Stimulated activated memory B cell treated with anti-CD40 and anti-IgM and Interleukin-4, amounts not matched to agents 10 μg/mL and 1 μg/mL and 100 μg/mL, for 72 hours (primary cell): ENCODE data around the gene RARB.

Source experiments
- ATAC-seq: fragments of 150-1000 bp; cut with Tn5 transposase; 2 replicates; pipeline ENCODE4 v1.10.0; 2021
- H3K27ac Mint-ChIP-seq: one replicate; pipeline ENCODE4 v1.8.0; 2022; ENCODE audit warnings: mild to moderate bottlenecking, mixed read lengths
- H3K27me3 Mint-ChIP-seq: one replicate; pipeline ENCODE4 v1.8.0; 2022; ENCODE audit warnings: mixed read lengths
- H3K36me3 Mint-ChIP-seq: one replicate; pipeline ENCODE4 v1.8.0; 2022; ENCODE audit warnings: mixed read lengths
- H3K4me1 Mint-ChIP-seq: one replicate; pipeline ENCODE4 v1.8.0; 2022; ENCODE audit warnings: mixed read lengths
- H3K4me3 Mint-ChIP-seq: one replicate; pipeline ENCODE4 v1.8.0; 2022; ENCODE audit warnings: mild to moderate bottlenecking, moderate library complexity, mixed read lengths
- H3K9me3 Mint-ChIP-seq: one replicate; pipeline ENCODE4 v1.8.0; 2022; ENCODE audit warnings: mixed read lengths

RARB gene

GRCh38 chr3:25547943-25548674, 120.0 kb downstream of the RARB start:
- Mint-ChIP-seq H3K4me1 (no peaks in the 10 kb centered on the region), H3K9me3 (no peaks in the 10 kb centered on the region), H3K4me3 (no peak overlapping the region), H3K27me3 (peaks cover 11% of the 10 kb centered on the region), H3K36me3 (no peaks in the 10 kb centered on the region), H3K27ac (no peak overlapping the region)
- ATAC-seq: no peak

- Mint-ChIP-seq H3K4me3 (no peak overlapping the region), H3K36me3 (no peaks in the 10 kb centered on the region), H3K27ac (no peak overlapping the region), H3K4me1 (no peaks in the 10 kb centered on the region), H3K9me3 (no peaks in the 10 kb centered on the region), H3K27me3 (peaks cover 11% of the 10 kb centered on the region)
- no peak for ATAC-seq
Observed at GRCh38 chr3:25548836-25549235, 120.8 kb downstream of the RARB start.

- Mint-ChIP-seq H3K9me3 (no peaks in the 10 kb centered on the region), H3K27me3 (no peaks in the 10 kb centered on the region), H3K4me3 (no peak overlapping the region), H3K36me3 (no peaks in the 10 kb centered on the region), H3K4me1 (no peaks in the 10 kb centered on the region), H3K27ac (no peak overlapping the region)
- no peak for ATAC-seq
Observed at GRCh38 chr3:25552251-25552650, 124.2 kb downstream of the RARB start.

- H3K4me3 Mint-ChIP-seq: no peak overlapping the region
- no peaks in the 10 kb centered on the region for H3K27me3 Mint-ChIP-seq
- no peak for ATAC-seq
- no peaks in the 10 kb centered on the region for H3K36me3 Mint-ChIP-seq
- no peak overlapping the region for H3K27ac Mint-ChIP-seq
- H3K9me3 Mint-ChIP-seq: no peaks in the 10 kb centered on the region
- no peaks in the 10 kb centered on the region for H3K4me1 Mint-ChIP-seq
Observed at GRCh38 chr3:25554376-25554775, 126.3 kb downstream of the RARB start.

- Mint-ChIP-seq H3K9me3 (no peaks in the 10 kb centered on the region), H3K36me3 (no peaks in the 10 kb centered on the region), H3K27me3 (no peaks in the 10 kb centered on the region), H3K4me1 (no peaks in the 10 kb centered on the region), H3K4me3 (no peak overlapping the region), H3K27ac (no peak overlapping the region)
- ATAC-seq: no peak
Observed at GRCh38 chr3:25555695-25556437, 127.8 kb downstream of the RARB start.

GRCh38 chr3:25556447-25556846, 128.4 kb downstream of the RARB start:
- Mint-ChIP-seq H3K4me3 (no peak overlapping the region), H3K27ac (no peak overlapping the region), H3K27me3 (no peaks in the 10 kb centered on the region), H3K9me3 (no peaks in the 10 kb centered on the region), H3K36me3 (no peaks in the 10 kb centered on the region), H3K4me1 (no peaks in the 10 kb centered on the region)
- no peak for ATAC-seq

- no peak for ATAC-seq
- Mint-ChIP-seq H3K9me3 (no peaks in the 10 kb centered on the region), H3K4me1 (no peaks in the 10 kb centered on the region), H3K36me3 (no peaks in the 10 kb centered on the region), H3K4me3 (no peak overlapping the region), H3K27me3 (no peaks in the 10 kb centered on the region), H3K27ac (no peak overlapping the region)
Observed at GRCh38 chr3:25557694-25558093, 129.6 kb downstream of the RARB start.

GRCh38 chr3:25558121-25558520, 130.1 kb downstream of the RARB start:
- Mint-ChIP-seq H3K9me3 (no peaks in the 10 kb centered on the region), H3K36me3 (no peaks in the 10 kb centered on the region), H3K27me3 (no peaks in the 10 kb centered on the region), H3K4me3 (no peak overlapping the region), H3K4me1 (no peaks in the 10 kb centered on the region), H3K27ac (no peak overlapping the region)
- no peak for ATAC-seq

GRCh38 chr3:25558796-25559195, 130.7 kb downstream of the RARB start:
- ATAC-seq: no peak
- H3K27ac Mint-ChIP-seq: no peak overlapping the region
- H3K4me1 Mint-ChIP-seq: no peaks in the 10 kb centered on the region
- H3K4me3 Mint-ChIP-seq: no peak overlapping the region
- no peaks in the 10 kb centered on the region for H3K27me3 Mint-ChIP-seq
- no peaks in the 10 kb centered on the region for H3K36me3 Mint-ChIP-seq
- no peaks in the 10 kb centered on the region for H3K9me3 Mint-ChIP-seq

GRCh38 chr3:25563601-25564000, 135.5 kb downstream of the RARB start:
- no peak for ATAC-seq
- H3K4me1 Mint-ChIP-seq: no peaks in the 10 kb centered on the region
- H3K27me3 Mint-ChIP-seq: no peaks in the 10 kb centered on the region
- H3K36me3 Mint-ChIP-seq: no peaks in the 10 kb centered on the region
- H3K4me3 Mint-ChIP-seq: no peak overlapping the region
- no peak overlapping the region for H3K27ac Mint-ChIP-seq
- no peaks in the 10 kb centered on the region for H3K9me3 Mint-ChIP-seq

GRCh38 chr3:25564075-25564474, 136.0 kb downstream of the RARB start:
- no peak overlapping the region for H3K27ac Mint-ChIP-seq
- H3K4me1 Mint-ChIP-seq: no peaks in the 10 kb centered on the region
- no peaks in the 10 kb centered on the region for H3K36me3 Mint-ChIP-seq
- no peaks in the 10 kb centered on the region for H3K27me3 Mint-ChIP-seq
- no peaks in the 10 kb centered on the region for H3K9me3 Mint-ChIP-seq
- no peak overlapping the region for H3K4me3 Mint-ChIP-seq
- ATAC-seq: no peak

GRCh38 chr3:25565807-25566206, 137.7 kb downstream of the RARB start:
- Mint-ChIP-seq H3K4me3 (no peak overlapping the region), H3K4me1 (no peaks in the 10 kb centered on the region), H3K27ac (no peak overlapping the region), H3K27me3 (no peaks in the 10 kb centered on the region), H3K36me3 (no peaks in the 10 kb centered on the region), H3K9me3 (no peaks in the 10 kb centered on the region)
- no peak for ATAC-seq

GRCh38 chr3:25566358-25566920, 138.4 kb downstream of the RARB start:
- no peak overlapping the region for H3K4me3 Mint-ChIP-seq
- no peaks in the 10 kb centered on the region for H3K27me3 Mint-ChIP-seq
- ATAC-seq: no peak
- no peak overlapping the region for H3K27ac Mint-ChIP-seq
- H3K9me3 Mint-ChIP-seq: no peaks in the 10 kb centered on the region
- no peaks in the 10 kb centered on the region for H3K36me3 Mint-ChIP-seq
- H3K4me1 Mint-ChIP-seq: no peaks in the 10 kb centered on the region

- no peaks in the 10 kb centered on the region for H3K9me3 Mint-ChIP-seq
- no peak overlapping the region for H3K27ac Mint-ChIP-seq
- no peaks in the 10 kb centered on the region for H3K36me3 Mint-ChIP-seq
- H3K4me3 Mint-ChIP-seq: no peak overlapping the region
- H3K4me1 Mint-ChIP-seq: no peaks in the 10 kb centered on the region
- H3K27me3 Mint-ChIP-seq: no peaks in the 10 kb centered on the region
- ATAC-seq: no peak
Observed at GRCh38 chr3:25567388-25567787, 139.3 kb downstream of the RARB start.

- Mint-ChIP-seq H3K27me3 (no peaks in the 10 kb centered on the region), H3K27ac (no peak overlapping the region), H3K36me3 (no peaks in the 10 kb centered on the region), H3K9me3 (no peaks in the 10 kb centered on the region), H3K4me1 (no peaks in the 10 kb centered on the region), H3K4me3 (no peak overlapping the region)
- ATAC-seq: no peak
Observed at GRCh38 chr3:25567806-25568524, 139.9 kb downstream of the RARB start.
